ENCODE measurements around the gene PCK1.

The PCK1 gene

DNA sequence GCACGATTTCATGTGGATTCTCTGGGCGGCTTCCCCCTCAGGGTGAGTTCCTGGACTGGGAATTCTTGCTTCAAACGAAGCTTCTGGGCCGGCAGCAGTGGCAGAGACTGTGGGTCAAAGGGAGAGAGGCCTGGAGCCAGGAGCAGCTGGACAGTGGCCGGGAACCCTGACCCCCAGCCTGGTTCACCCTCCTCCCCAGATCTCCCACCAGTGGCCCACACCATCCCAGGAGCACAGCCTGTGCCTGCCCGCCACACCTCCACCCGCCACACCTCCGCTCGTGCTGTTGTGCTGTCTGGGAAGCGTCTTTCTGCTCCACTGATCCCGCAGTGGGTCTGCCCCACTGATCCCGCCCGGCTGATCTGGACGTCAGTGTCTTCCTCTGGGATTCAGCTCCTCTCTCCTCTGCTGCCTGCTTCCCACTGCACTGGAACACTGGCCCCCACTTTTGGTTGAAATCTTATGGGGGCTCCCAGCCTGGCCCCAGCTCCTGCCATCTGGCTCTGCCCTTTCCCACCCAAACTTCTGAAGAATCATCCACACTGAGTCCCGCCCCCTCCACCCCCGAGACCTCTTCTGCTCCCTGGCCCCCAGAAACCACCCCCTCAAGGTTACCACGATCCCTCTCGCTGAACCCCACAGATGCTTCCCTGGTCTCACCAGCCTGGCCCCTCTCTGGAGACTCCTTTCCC is 49.5 kb downstream of the PCK1 start:
- no peaks in the 10 kb centered on the region for H3K36me3 ChIP-seq (ENCODE audit: control insufficient read depth, low read length)
- TF ChIP-seq, protein P1, sequence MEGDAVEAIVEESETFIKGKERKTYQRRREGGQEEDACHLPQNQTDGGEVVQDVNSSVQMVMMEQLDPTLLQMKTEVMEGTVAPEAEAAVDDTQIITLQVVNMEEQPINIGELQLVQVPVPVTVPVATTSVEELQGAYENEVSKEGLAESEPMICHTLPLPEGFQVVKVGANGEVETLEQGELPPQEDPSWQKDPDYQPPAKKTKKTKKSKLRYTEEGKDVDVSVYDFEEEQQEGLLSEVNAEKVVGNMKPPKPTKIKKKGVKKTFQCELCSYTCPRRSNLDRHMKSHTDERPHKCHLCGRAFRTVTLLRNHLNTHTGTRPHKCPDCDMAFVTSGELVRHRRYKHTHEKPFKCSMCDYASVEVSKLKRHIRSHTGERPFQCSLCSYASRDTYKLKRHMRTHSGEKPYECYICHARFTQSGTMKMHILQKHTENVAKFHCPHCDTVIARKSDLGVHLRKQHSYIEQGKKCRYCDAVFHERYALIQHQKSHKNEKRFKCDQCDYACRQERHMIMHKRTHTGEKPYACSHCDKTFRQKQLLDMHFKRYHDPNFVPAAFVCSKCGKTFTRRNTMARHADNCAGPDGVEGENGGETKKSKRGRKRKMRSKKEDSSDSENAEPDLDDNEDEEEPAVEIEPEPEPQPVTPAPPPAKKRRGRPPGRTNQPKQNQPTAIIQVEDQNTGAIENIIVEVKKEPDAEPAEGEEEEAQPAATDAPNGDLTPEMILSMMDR (IDR thresholded peaks at IDR 0.05; ENCODE audit: low read depth, low read length, poor library complexity, severe bottlenecking) = no peak
- H3K9me3 ChIP-seq (ENCODE audit: control insufficient read depth, insufficient read depth, low read length) = no peaks in the 10 kb centered on the region
- no peaks in the 10 kb centered on the region for H3K79me2 ChIP-seq (ENCODE audit: control insufficient read depth, low read length)
- peaks cover 6% of the 10 kb centered on the region for H3K4me1 ChIP-seq (ENCODE audit: control insufficient read depth, low read length)
- H4K20me1 ChIP-seq (ENCODE audit: control insufficient read depth, insufficient read depth, low read depth, low read length) = peaks cover 10% of the 10 kb centered on the region; the same call in 1 of the 2 replicates
- no peak overlapping the region for H3K4me3 ChIP-seq (ENCODE audit: low read length)
- H3K9me2 ChIP-seq (replicated peaks; ENCODE audit: control insufficient read depth, low read length) = no peaks in the 10 kb centered on the region
- peaks cover 65% of the 10 kb centered on the region for H3K27me3 ChIP-seq (ENCODE audit: control insufficient read depth, low read length)
- H3K27ac ChIP-seq (ENCODE audit: low read depth, low read length) = no peak overlapping the region
- no peaks in the 10 kb centered on the region for H3F3A ChIP-seq (ENCODE audit: control insufficient read depth, insufficient read depth)
- no peak overlapping the region for H3K4me2 ChIP-seq (ENCODE audit: low read length)

DNA sequence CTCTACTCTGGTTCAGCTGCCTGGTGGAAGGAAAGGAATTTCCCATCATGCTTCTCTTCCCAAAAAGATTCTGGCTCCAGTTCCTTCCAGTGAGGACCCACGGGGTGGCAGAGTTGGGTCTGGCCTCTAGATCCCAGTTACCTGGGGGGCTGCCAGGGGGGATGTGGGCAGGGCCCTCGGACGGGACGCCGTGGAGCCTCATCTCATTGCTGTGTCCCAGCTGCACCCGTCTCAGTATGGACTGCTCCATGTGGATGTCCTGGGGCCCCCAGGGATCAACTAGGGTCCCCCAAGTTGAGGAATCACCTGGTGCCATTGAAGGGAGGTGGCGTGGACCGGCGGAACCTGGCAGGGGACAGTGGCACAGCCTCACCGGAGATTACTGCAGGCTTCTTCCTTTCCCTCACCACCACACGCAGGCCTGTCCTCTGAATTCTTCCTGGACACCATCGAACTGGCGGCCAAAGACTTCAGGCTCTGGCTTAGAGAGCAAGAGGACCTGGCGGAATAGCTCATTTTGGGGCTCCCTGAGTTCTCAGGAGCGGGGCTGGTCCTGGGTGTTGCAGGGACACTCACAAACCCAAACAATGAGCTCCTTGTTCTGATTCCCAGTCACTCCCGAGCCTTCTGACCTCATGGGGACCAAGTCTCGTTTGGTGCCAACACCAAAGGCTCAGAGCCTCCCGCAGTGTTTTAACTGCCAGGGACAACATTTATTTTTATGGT is 50.8 kb downstream of the PCK1 start:
- TF ChIP-seq, protein P1 (IDR thresholded peaks at IDR 0.05; ENCODE audit: low read depth, low read length, poor library complexity, severe bottlenecking) = no peak
- TF ChIP-seq EZH2phosphoT487 (IDR thresholded peaks at IDR 0.05; ENCODE audit: borderline replicate concordance, low read length) = no peak
- no peaks in the 10 kb centered on the region for H3K9me3 ChIP-seq (ENCODE audit: control insufficient read depth, insufficient read depth, low read length)
- no peaks in the 10 kb centered on the region for H3K36me3 ChIP-seq (ENCODE audit: control insufficient read depth, low read length)
- no peaks in the 10 kb centered on the region for H3K79me2 ChIP-seq (ENCODE audit: control insufficient read depth, low read length)
- H3K4me1 ChIP-seq (ENCODE audit: control insufficient read depth, low read length) = peaks cover 6% of the 10 kb centered on the region
- H3K27ac ChIP-seq (ENCODE audit: low read depth, low read length) = no peak overlapping the region
- H3K4me2 ChIP-seq (ENCODE audit: low read length) = no peak overlapping the region
- H4K20me1 ChIP-seq (ENCODE audit: control insufficient read depth, insufficient read depth, low read depth, low read length) = peaks cover 10% of the 10 kb centered on the region; the same call in 1 of the 2 replicates
- H3F3A ChIP-seq (ENCODE audit: control insufficient read depth, insufficient read depth) = no peaks in the 10 kb centered on the region
- no peaks in the 10 kb centered on the region for H3K9me2 ChIP-seq (replicated peaks; ENCODE audit: control insufficient read depth, low read length)
- H3K4me3 ChIP-seq (ENCODE audit: low read length) = no peak overlapping the region
- H3K27me3 ChIP-seq (ENCODE audit: control insufficient read depth, low read length) = peaks cover 68% of the 10 kb centered on the region

DNA sequence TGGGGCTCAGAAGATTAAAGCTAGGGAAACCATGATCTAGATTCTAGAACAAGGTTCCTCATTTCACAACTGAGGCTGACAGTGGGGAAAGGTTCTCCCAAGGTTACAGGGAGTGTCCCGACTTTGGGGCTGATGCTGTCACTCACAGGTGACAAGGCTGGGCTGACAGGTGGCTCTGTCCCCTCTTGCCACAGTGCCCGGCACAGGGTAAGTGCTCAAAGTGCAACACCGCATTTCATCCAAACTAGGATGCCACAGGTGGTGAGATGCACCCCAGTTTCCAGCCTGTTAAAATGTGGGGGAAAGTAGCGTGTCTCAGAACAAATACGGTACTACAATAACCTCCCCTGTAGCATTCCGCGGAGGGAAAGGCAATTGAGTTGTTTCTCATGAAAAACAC is 51.5 kb downstream of the PCK1 start:
- Histone ChIP-seq H3K4me3 (ENCODE audit: low read length) (no peak overlapping the region), H3K27ac (ENCODE audit: low read depth, low read length) (no peak overlapping the region), H3K79me2 (ENCODE audit: control insufficient read depth, low read length) (no peaks in the 10 kb centered on the region), H3K27me3 (ENCODE audit: control insufficient read depth, low read length) (peaks cover 68% of the 10 kb centered on the region), H3F3A (ENCODE audit: control insufficient read depth, insufficient read depth) (no peaks in the 10 kb centered on the region), H4K20me1 (ENCODE audit: control insufficient read depth, insufficient read depth, low read depth, low read length) (peaks cover 15% of the 10 kb centered on the region), H3K4me2 (ENCODE audit: low read length) (no peak overlapping the region), H3K9me2 (replicated peaks; ENCODE audit: control insufficient read depth, low read length) (no peaks in the 10 kb centered on the region), H3K9me3 (ENCODE audit: control insufficient read depth, insufficient read depth, low read length) (no peaks in the 10 kb centered on the region), H3K36me3 (ENCODE audit: control insufficient read depth, low read length) (no peaks in the 10 kb centered on the region), H3K4me1 (ENCODE audit: control insufficient read depth, low read length) (peaks cover 7% of the 10 kb centered on the region)
- TF ChIP-seq, protein P1 (IDR thresholded peaks at IDR 0.05; ENCODE audit: low read depth, low read length, poor library complexity, severe bottlenecking) = no peak
- no peak for TF ChIP-seq EZH2phosphoT487 (IDR thresholded peaks at IDR 0.05; ENCODE audit: borderline replicate concordance, low read length)

Measured in DOHH2 (cell line).